GM19351 (cell line): ENCODE data around the gene MAST1.
"Not testable (repeated sequence)": the region's sequence is repeated elsewhere in the genome, so short reads cannot be mapped to it uniquely, and the experiment has no call there.

Experiments used
- ATAC-seq: cut with Tn5 transposase; IDR thresholded peaks from one replicate; pipeline ENCODE4 v1.9.1; 2021; ENCODE audit warnings: mild to moderate bottlenecking, moderate library complexity; ENCODE audit not compliant: unreplicated experiment

The MAST1 gene

DNA sequence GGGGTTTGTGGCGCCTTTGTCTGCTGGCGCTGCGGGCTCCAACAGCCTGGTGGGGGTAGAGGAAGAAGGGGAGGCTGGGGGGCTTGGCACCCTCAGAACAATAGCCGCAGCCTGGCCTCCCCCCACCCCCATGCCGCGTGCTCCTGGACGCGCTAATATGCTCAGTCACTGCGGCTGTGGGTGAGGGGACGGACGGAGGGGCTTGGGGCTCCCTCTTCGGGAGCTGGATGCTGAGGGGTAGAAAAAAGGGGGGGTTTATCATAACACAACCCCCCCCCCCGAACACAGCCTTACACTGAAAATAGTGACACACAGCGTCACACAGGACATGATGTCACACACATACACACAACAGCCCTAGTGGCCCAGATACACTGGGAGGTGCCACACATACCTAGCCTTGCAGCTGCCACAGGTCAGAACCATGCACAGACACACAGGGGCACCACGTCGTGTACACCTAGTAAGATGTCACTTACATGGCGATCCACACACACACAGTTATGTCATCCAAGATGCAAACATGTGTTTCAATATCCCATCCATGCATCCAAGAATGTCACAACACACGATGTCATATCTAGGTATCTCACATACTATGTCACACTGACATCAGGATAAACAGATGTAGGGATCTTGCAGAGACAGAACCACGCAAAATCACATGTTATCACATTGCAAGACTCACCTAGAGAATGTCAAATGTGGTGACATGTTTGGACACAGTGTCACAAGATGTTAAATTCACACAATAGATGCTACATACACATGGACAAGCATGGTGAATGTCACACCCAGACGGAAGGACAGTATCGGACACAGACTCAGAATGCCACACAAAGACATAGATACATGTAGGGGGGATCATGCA is 806 bp downstream of the MAST1 start:
- ATAC-seq, result no peak

DNA sequence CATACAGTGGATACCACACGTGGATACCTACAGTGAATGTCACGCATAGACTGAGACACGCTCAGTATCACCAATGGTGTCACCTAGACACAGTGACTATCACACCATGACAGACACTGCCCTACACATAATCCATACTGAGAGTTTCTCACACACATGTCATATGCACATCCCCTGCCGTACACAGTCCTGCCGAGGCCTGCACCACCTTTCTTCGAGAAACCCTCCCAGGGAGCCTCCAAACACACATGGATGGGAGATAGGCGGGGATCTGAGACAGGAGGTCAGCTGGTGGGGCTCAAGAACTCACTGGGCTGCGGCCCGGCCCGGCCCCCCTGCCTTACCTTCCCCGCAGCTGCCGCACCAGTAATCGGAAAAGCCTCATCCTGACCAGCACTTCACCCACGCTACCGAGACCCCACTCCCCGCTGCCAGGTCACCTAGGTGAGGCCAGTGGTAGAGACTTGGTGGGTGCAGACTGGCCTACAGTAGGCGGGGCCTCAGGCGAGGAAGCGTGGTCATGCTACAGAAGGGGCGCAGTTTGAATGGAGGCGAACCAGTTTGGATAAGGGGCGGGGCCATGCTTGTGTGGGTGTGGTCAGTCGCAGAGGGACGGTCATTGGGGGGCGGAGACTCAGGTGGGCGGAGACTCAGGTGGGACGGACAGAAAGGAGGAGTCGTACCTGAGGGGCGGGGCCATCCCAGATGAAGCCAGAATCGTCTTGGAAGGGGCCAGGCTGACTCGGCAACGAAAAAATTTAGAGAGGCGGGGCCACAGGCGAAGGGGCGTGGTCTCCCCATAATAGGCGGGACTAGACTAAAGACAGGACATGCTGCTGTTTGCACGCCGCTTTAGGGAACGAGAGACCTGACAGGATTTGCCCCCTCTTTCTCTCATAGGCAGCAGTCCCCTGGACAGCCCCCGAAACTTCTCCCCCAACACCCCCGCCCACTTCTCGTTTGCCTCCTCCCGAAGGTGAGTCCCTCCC is 2.1 kb downstream of the MAST1 start:
- ATAC-seq, result no peak

DNA sequence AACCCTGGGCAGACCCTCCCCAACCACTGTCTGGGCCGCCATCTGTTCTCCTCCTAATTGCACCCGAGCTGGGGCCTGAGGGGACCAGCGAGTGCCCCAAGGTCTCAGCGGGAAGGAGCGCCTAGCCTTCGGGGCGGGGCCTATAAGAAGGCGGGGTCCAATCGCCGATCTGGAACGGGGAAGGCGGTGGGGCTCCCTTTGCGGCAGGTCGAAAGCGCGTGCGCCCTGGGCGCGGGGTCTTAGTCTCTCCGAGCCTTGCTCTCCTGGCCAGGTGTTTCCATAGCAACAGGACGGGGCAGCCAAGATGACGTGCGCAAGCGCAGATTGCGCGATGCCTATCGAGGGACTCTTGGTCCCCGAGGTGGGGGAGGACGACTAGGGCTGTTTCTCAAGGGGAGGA is 2.8 kb downstream of the MAST1 start:
- ATAC-seq, result no peak

DNA sequence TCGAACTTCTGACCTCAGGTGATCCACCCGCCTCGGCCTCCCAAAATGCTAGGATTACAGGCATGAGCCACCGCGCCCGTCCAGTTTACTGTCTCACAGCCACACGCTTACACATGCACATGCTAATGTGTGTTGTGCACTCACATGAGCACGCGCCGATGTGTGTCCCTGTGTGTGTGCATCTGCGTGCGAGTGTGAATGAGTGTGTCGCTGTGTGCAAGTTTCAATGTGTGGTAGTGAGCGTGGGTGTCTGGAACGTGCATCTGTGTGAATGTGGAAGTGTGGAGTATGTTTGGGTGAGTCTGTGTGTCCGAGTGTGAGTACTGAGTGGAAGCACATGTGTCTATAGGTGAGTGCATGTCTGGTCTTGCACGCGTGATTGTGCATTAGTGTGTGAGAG is 4.2 kb downstream of the MAST1 start:
- ATAC-seq, result no peak

DNA sequence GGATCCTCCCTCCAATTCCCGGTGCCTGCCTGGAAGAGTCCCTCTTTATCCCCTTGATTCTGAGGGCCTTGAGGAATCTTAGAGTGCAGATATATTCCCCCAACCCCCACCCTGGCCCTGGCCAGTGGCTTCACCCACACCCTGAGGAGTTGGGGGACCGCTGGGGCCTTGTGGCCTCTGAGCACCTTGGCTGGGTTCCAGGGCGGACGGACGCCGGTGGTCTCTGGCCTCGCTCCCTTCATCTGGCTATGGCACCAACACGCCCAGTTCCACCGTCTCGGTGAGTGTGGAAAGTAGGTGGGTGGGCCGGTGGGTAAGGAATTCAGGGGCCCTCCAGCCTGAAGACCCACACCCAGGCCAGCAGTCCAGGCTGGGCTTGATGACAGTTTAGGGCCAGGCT is 5.0 kb downstream of the MAST1 start:
- ATAC-seq, result no peak

DNA sequence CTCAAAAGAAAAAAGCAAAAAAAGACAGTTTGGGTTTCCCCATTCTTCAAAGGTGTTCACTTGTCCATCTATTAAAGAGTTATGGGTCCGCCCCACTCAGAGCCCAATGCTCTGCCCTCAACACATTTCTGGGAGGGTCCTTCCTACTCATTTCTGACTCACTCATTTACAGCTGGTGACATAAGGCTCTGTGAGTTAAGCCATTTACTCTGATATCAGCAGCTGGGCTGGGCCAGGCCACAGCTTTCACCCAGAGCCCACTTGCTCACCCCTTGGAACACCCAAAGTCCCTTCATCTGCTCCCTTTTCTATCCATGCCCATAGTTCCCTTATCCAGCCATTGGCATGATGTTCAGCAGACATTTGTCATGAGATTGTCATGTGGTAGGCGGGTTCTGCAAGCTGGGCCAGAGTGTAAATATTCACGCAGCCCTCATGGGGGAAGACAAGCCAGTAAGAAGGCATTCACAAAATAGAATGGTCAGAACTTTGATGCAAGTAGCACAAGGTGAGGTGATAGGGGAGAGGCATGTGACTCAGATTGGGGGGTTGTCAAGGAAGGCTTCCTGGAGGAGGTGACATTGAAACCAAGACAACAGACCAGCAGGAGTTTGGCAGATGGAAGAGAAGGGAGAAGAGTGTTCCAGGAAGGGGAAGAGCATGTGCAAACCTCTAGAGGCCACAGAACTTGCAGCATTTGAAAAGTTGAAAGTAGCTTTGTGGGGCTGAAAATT is 5.9 kb downstream of the MAST1 start:
- ATAC-seq, result no peak

DNA sequence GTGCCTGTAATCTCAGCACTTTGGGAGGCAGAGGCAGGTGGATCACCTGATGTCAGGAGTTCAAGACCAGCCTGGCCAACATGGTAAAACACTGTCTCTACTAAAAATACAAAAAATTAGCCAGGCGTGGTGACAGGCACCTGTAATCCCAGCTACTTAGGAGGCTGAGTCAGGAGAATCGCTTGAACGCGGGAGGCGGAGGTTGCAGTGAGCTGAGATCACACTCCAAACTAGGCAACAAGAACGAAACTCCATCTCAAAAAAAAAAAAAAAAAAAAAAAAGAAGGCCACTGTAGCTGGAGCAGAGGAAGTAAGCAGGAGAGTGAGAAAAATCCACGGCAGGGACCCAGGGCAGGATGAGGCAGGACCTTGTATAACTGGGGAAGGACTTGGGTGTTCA is 8.3 kb downstream of the MAST1 start:
- ATAC-seq, result not testable (repeated sequence)

DNA sequence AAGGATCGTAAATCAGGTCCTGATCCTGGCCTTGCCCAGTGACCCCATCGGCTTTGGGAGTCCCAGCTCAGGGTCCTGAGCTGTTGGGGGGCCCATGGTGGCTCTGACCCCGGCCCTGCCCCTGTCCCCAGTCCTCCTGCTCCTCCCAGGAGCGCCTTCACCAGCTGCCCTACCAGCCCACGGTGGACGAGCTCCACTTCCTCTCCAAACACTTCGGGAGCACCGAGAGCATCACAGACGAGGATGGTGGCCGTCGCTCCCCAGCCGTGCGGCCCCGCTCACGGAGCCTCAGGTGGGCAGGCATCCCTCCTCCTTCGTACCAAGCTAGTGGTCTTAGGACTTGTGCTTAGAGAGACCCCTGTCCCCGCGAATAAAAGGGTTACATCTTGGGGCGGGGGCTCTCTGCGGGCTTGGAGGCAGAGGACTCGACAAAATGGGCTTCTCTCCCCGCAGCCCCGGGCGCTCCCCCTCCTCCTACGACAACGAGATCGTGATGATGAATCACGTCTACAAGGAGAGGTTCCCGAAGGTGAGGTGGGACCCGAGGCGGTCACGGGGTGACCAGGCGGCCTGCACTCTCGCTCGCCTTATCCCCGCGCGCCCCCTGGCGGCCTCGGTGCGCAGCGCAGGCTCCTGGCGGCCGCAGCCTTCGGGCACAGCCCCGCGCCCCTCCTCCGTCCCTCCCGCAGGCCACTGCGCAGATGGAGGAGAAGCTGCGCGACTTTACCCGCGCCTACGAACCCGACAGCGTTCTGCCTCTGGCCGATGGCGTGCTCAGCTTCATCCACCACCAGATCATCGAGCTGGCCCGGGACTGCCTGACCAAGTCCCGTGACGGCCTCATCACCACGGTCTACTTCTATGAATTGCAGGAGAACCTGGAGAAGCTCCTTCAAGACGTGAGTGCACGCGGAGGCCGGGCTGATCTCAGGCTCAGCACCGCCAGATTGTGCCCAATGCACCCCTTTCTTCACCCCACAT is 9.1 kb downstream of the MAST1 start:
- ATAC-seq, result no peak

DNA sequence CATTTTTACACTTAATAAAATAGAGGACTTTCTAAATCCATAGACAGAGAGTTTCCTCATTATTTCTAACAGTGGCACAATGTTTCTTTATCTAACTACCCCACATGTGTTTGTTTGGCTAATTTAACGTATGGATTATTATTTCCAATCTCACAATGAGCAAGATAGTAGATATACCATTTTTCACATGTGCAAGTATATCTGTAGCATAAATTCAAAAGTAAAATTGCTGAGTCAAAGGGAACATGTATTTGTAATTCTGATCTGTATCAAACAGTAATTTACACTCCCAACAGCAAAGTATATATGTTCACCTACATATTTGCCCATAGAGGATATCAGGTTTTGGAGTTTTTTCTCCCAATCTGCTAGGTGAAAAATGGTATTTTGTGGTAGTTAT is 18.3 kb downstream of the MAST1 start:
- no peak for ATAC-seq

DNA sequence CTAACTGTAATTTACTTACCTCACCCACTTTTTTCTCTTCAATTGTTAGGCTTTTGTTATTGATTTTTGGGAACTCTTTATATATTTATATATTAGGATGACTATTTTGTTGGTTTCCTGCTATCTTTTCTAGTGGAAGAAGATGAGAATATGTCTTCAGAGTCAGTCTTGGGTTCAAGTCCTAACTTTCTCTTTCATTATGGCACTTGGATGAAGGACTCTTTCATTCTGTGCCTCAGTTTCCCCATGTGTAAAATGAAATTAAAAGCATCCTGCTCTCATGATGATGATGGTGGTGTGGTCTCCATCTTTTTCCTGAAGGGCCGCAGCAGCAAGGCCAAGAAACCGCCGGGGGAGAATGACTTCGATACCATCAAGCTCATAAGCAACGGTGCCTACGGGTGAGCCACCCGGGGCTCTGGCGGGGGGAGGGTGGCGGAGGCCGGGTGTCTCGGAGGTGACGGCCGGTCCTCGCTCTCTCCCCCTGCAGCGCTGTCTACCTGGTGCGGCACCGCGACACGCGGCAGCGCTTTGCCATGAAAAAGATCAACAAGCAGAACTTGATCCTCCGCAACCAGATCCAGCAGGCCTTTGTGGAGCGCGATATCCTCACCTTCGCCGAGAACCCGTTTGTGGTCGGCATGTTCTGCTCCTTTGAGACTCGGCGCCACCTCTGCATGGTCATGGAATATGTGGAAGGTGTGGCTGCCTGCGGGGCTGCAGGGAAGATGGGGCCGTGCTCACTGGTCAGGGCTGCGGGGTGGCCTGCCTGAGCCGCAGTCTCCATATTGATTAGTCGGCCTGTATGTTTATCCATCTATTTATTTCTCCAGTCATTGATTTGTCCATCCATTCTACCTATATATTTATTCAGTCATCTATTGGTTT is 20.0 kb downstream of the MAST1 start:
- no peak for ATAC-seq

DNA sequence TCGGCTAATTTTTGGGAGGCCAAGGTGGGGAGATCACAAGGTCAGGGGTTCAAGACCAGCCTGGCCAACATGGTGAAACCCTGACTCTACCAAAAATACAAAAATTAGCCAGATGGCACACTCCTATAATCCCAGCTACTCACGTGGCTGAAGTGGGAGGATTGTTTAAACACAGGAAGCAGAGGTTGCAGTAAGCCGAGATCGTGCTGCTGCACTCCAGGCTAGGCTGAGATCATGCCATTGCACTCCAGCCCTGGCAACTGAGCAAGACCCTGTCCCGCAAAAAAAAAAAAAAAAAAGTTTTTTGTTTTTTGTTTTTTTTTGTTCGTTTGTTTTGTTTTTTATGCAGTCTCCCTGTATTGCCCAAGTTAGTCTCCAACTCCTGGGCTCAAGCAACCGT is 21.2 kb downstream of the MAST1 start:
- ATAC-seq, result no peak

DNA sequence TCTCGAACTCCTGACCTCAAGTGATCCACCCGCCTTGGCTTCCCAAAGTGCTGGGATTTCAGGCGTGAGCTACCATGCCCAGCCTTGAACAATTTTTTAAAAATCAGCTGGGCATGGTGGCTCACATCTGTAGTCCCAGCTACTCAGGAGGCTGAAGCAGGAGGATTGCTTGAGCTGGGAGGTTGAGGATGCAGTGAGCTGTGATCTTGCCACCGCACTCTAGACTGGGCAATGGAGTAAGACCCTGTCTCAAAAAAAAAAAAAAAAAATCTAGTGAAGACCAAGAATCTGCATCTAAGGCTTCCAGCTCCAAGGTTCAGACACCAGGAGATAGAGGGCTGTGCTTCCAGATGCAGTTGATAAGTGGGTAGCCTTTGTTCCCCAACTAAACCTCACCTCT is 25.8 kb downstream of the MAST1 start:
- no peak for ATAC-seq

DNA sequence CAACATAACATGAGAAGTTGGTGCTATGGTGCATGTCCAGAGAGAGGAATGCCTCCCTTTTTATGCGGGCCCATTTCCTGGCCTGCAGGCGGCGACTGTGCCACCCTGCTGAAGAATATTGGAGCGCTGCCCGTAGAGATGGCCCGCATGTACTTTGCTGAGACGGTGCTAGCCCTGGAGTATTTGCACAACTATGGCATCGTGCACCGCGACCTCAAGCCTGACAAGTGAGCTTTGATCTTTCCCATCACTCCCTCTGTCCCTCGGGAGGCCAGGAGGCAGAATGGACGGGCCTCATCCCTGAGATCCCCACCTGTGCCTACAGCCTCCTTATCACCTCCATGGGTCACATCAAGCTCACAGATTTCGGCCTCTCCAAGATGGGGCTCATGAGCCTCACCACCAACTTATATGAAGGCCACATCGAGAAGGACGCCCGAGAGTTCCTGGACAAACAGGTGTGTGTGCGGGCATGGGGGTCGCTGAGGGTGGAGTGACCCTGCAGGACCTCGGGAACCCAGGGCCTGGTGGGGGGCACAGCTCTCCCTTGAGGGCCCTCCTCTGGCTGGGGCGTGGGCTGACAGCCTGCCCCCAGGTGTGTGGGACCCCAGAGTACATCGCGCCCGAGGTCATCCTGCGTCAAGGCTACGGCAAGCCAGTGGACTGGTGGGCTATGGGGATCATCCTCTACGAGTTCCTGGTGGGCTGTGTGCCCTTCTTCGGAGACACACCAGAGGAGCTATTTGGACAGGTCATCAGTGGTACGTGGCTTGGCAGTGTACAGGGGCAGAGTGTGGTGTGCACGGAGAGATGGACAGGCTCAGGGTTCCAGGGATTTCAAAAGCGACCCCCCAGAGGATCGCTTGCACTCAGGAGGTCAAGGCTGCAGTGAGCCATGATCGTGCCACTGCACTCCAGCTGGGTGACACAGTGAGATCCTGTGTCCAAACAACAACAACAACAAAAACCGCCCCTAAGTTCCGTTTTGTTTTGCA is 26.7 kb downstream of the MAST1 start:
- no peak for ATAC-seq

DNA sequence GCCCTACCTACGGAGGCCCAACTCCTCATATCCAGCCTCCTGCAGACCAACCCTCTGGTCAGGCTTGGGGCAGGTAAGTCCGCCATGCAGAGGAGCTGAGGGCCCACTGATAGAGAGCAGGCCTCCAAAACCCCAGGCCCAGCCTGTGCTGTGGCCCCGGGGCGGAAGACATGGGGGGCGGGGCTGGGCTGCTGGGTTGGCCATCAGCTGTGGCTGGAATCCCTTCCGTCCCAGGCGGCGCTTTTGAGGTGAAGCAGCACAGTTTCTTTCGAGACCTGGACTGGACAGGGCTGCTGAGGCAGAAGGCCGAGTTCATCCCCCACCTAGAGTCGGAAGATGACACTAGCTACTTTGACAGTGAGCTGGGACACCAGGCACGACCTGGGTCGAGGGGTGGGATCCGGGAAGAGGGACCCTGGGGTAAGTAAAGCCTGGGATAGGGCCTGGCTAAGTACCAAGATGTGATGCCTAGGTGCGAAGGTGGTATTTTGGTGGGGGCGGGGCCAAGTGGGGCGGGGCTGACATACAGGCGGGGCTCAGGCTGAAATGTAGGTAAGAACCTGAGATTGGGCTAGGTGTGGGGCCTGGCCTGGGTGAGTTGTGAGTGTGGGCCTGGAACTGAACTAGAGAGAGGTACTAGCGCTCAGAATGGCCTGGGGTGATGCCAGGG is 27.6 kb downstream of the MAST1 start:
- ATAC-seq, result no peak

DNA sequence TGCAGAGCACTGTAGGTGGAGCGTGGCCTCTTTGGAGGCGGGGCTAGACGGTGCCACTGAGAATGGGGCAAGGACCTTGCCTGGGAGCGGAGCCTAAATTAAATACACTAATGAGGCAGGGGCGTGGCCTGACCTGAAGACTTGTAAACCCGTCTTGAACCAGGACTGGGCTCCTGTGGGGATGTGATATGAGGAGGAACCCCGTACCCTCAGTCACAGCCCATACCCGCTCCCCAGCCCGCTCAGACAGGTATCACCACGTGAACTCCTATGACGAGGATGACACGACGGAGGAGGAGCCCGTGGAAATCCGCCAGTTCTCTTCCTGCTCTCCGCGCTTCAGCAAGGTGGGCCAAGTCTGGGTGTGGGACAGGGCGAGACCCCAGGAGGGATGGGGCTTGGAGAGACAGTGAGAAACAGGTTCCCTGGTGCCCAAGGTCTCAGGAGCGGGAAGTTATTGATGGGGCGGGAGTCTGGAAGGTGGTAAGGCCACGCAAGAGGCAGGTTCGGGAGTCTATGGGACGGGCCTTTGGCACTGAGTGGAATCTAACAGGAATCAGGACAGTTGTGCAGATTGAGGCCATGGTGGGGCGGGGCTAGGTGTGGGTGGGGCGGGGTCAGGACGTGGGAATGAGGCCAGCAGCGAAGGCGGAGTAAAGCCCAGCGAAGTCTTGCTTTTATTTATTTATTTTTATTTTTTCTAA is 28.3 kb downstream of the MAST1 start:
- ATAC-seq, result no peak
